A673 (cell line): ENCODE data around the gene FSD1L.

Experiments used
- CTCF ChIP-seq: fragments of 300-800, 200-600 bp; sonication (generic); conservative IDR thresholded peaks from 2 replicates; pipeline ENCODE4 v1.5.1; 2017; ENCODE audit warnings: low read depth, mild to moderate bottlenecking, antibody characterized with exemption, low read length, moderate library complexity, mixed read lengths
- EZH2 ChIP-seq: fragments of 200-600 bp; sonication (generic); IDR thresholded peaks from 2 replicates; pipeline ENCODE4 v1.6.1; 2017; ENCODE audit warnings: borderline replicate concordance, low read depth, mild to moderate bottlenecking, mixed read lengths, antibody characterized with exemption, low read length; ENCODE audit not compliant: poor library complexity, severe bottlenecking

DNA sequence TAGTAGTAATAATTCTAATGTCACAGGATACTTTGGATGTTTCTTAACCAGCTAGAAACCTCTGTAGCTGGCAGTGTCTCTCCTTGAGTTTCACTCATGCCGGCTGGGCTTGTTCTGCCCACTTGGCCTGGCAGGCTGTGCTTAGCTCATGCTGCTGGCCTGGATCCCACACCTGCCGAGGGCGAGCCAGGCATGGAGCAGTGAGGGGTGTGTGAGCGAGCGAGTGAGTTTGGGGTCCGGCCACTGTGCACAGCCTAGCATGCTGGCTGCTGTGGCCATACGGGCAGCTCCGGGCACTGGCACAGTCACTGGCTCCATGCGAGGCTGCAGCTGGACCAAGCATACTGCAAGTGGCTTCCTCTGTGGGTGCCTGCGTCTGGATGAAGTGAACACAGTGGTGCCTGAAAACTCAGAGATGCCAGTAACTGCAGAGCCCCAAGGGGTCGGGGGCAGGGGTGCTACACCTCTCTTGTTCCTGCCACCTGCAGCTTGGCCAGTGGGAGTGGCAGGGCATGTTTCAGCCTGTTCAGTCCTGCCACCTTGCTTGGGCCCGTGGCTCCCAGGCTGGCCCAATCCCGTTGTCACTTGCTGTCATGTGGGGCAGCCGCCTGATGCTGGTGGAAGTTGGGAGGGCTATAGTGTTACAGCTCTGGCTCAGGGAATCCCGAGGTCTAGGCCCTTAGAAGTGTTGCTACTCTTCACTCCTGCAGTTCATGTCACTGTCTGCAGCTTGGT is 9.9 kb downstream of the FSD1L start:
- TF ChIP-seq CTCF (no peak), EZH2 (no peak)
